B cell (primary cell): Measurements from ENCODE around the gene RAD17. TPM values are rescaled to one million over a fixed set of nuclear protein-coding genes. Genes with fewer than 3 reads are reported as not detected.

Experiments
- ATAC-seq: fragments of 200-7000 bp; cut with Tn5 transposase; one replicate; pipeline ENCODE4 v1.10.0; 2021; ENCODE audit warnings: low read depth, mild to moderate bottlenecking, moderate number of reproducible peaks, moderate library complexity
- CTCF ChIA-PET: fragments of 350-600 bp; sonication (Branson Sonifier 250); formaldehyde crosslinking; loops from one replicate; lab custom pipeline; 2021; ENCODE audit warnings: antibody characterized with exemption, inconsistent platforms; lab: Charles Lee
- POLR2A ChIA-PET: fragments of 350-600 bp; sonication (Branson Sonifier 250); formaldehyde crosslinking; loops from one replicate; lab custom pipeline; 2021; ENCODE audit warnings: antibody characterized with exemption; lab: Charles Lee
- DNase-seq: peaks from one replicate; pipeline ENCODE4 v3.0.0; 2013
- H2AFZ ChIP-seq: 2 replicates; pipeline ENCODE4 v1.6.1; 2012; ENCODE audit warnings: mild to moderate bottlenecking, low read depth, low read length; ENCODE audit not compliant: insufficient read depth, poor library complexity, severe bottlenecking
- H3K27ac ChIP-seq, 2 donors: 1 replicate in 1 of 2; 2 replicates in 1 of 2; pipeline ENCODE4 v1.5.1; 2012 to 2013; ENCODE audit warnings: low read length in 2 of 2, mild to moderate bottlenecking in 2 of 2, moderate library complexity in 1 of 2
- H3K27me3 ChIP-seq, 4 experiments: fragments of 200-600 bp in 1 of 4; sonication (generic) in 1 of 4; replicated peaks in 1 of 4; 1 replicate in 2 of 4; 2 replicates in 2 of 4; pipeline versions ENCODE4 v1.6.1 to v1.7.0; 2013 to 2016; ENCODE audit warnings: low read length in 3 of 4, mild to moderate bottlenecking in 2 of 4, mixed read lengths in 1 of 4, moderate library complexity in 1 of 4; ENCODE audit not compliant: insufficient read depth in 4 of 4, control insufficient read depth in 3 of 4; ENCODE audit errors: control extremely low read depth in 1 of 4
- H3K36me3 ChIP-seq, 2 experiments: replicated peaks in 1 of 2; 1 replicate in 1 of 2; 2 replicates in 1 of 2; pipeline versions ENCODE4 v1.6.1 to v1.7.1; 2013; ENCODE audit warnings: low read length in 1 of 2; ENCODE audit not compliant: insufficient read depth in 2 of 2, control insufficient read depth in 1 of 2; ENCODE audit errors: control extremely low read depth in 1 of 2, extremely low read depth in 1 of 2
- H3K4me1 ChIP-seq, 2 donors: fragments of 200-600 bp in 1 of 2; sonication (generic) in 1 of 2; 1 replicate in 1 of 2; 2 replicates in 1 of 2; pipeline versions ENCODE4 v1.5.1 to v1.6.1; 2013 to 2017; ENCODE audit warnings: low read length in 2 of 2; ENCODE audit not compliant: control insufficient read depth in 2 of 2, insufficient read depth in 2 of 2
- H3K4me2 ChIP-seq: replicated peaks from 2 replicates; pipeline ENCODE3; 2012; ENCODE audit warnings: mild to moderate bottlenecking, low read depth, low read length; ENCODE audit not compliant: poor library complexity, severe bottlenecking
- H3K4me3 ChIP-seq, 5 experiments: fragments of 200-600 bp in 1 of 5; sonication (generic) in 1 of 5; 1 replicate in 3 of 5; 2 replicates in 2 of 5; pipeline versions ENCODE4 v1.5.1 to v1.7.0; 2011 to 2016; ENCODE audit warnings: low read length in 4 of 5, mild to moderate bottlenecking in 4 of 5, low read depth in 2 of 5, control low read depth in 1 of 5, moderate library complexity in 1 of 5; ENCODE audit not compliant: insufficient read depth in 1 of 5; ENCODE audit errors: control extremely low read depth in 1 of 5, extremely low read depth in 1 of 5
- H3K79me2 ChIP-seq: fragments of 200-600 bp; sonication (generic); one replicate; pipeline ENCODE4 v1.6.0; 2016; ENCODE audit warnings: low read length; ENCODE audit not compliant: control insufficient read depth, insufficient read depth
- H3K9ac ChIP-seq: fragments of 200-600 bp; sonication (generic); 2 replicates; pipeline ENCODE4 v1.6.1; 2017; ENCODE audit warnings: mild to moderate bottlenecking, low read length, moderate library complexity
- H3K9me3 ChIP-seq, 3 donors: one replicate each; pipeline versions ENCODE4 v1.6.1 to v1.7.1; 2013; ENCODE audit warnings: low read length in 2 of 3; ENCODE audit not compliant: control insufficient read depth in 2 of 3, insufficient read depth in 1 of 3; ENCODE audit errors: control extremely low read depth in 1 of 3
- H4K20me1 ChIP-seq: 2 replicates; pipeline ENCODE4 v1.6.0; 2012; ENCODE audit warnings: mild to moderate bottlenecking, low read length; ENCODE audit not compliant: insufficient read depth, control insufficient read depth, poor library complexity, severe bottlenecking
- H3K27ac Mint-ChIP-seq: one replicate; pipeline ENCODE4 v1.8.0; 2021; ENCODE audit warnings: mixed read lengths
- H3K27me3 Mint-ChIP-seq: one replicate; pipeline ENCODE4 v1.8.0; 2021; ENCODE audit warnings: mixed read lengths
- H3K4me1 Mint-ChIP-seq: one replicate; pipeline ENCODE4 v1.8.0; 2021; ENCODE audit warnings: mixed read lengths
- H3K4me3 Mint-ChIP-seq: one replicate; pipeline ENCODE4 v1.8.0; 2021; ENCODE audit warnings: mixed read lengths
- H3K9me3 Mint-ChIP-seq: one replicate; pipeline ENCODE4 v1.8.0; 2022; ENCODE audit warnings: mixed read lengths; ENCODE audit not compliant: insufficient read depth
- EZH2 ChIP-seq: IDR thresholded peaks from 2 replicates; pipeline ENCODE4 v1.6.1; 2012; ENCODE audit warnings: borderline replicate concordance, low read depth, mild to moderate bottlenecking, moderate library complexity, low read length; ENCODE audit not compliant: insufficient read depth, poor library complexity, severe bottlenecking
- WGBS: methylation state at CpG from one replicate; pipeline ENCODE4 v1.1.5; 2013; ENCODE audit warnings: missing lambda C conversion rate; ENCODE audit not compliant: insufficient coverage; 5-methylcytosine and 5-hydroxymethylcytosine counted together
- intact Hi-C: fragments of 100-400 bp; cut with micrococcal nuclease; formaldehyde crosslinking; loops from one replicate; pipeline ENCODE4 v1.10.0; 2022
- polyA plus RNA-seq: library from polyadenylated mRNA; depleted of rRNA; stranded (reverse); fragments of >200 nt; gene quantifications from 2 replicates; pipeline ENCODE4 v1.2.3, GENCODE V29; 2012
- total RNA-seq, 2 donors: library from RNA; stranded (reverse); fragments of 120-200 nt in 1 of 2; gene quantifications; 1 replicate in 1 of 2; 2 replicates in 1 of 2; pipeline versions ENCODE4 v1.2.3 to v1.2.4, GENCODE V29; 2013 to 2022
- TF ChIP-seq, protein P1 (sequence below): fragments of 200-600 bp; IDR thresholded peaks from one replicate; pipeline ENCODE4 v1.8.0; 2022; ENCODE audit warnings: antibody characterized with exemption, mild to moderate bottlenecking

Gene RAD17
- total and polyA plus RNA-seq, 2 donors (not counting 1 experiment from before 2014, with no cell fraction given) = 21.0 to 39.6 TPM

- DNase-seq = peak; percentile 78
- POLR2A ChIA-PET = interaction anchor here (0.6 to 0.9 kb wide), 3 partner anchors 12 to 242 kb away, joined by 3 to 7 read pairs (median 4); no protein-coding TSS in a partner anchor
- H3K27ac Mint-ChIP-seq = peak overlapping the region; percentile 56
These were observed 34.8 kb upstream of the RAD17 start for GRCh38 chr5:69334793-69335268.

More at GRCh38 chr5:69334793-69335268, 34.8 kb upstream of the RAD17 start:
- Histone ChIP-seq H3K9ac (no peak overlapping the region), H3K36me3 (no peaks in the 10 kb centered on the region), H4K20me1 (no peaks in the 10 kb centered on the region), H3K9me3 (peaks cover 0 to 6% (median 0%) of the 10 kb centered on the region in 3 donors), H3K4me1 (peaks cover 10 to 17% of the 10 kb centered on the region in 2 donors), H3K79me2 (no peaks in the 10 kb centered on the region), H3K27ac (no peak overlapping the region), H3K4me2 (peak overlapping the region; percentile 52), H3K4me3 (no peak overlapping the region), H2AFZ (peak overlapping the region; percentile 65), H3K27me3 (no peaks in the 10 kb centered on the region)
- ATAC-seq = peak; percentile 67
- peaks cover 15% of the 10 kb centered on the region for H3K4me1 Mint-ChIP-seq
- H3K4me3 Mint-ChIP-seq = peak overlapping the region; percentile 30
- intact Hi-C loops = loop anchor here (1.0 kb wide), 1 partner anchor 293 kb away; no protein-coding TSS in a partner anchor
- CTCF ChIA-PET = interaction anchor here (0.7 to 4.9 kb wide), 15 partner anchors 9 to 1142 kb away, joined by 3 to 36 read pairs (median 3); partner anchors contain the start of genes CDK7 and SLC30A5
- no peaks in the 10 kb centered on the region for H3K27me3 Mint-ChIP-seq
- 21% methylated on average over 16 of the region's 18 CpGs for WGBS
- TF ChIP-seq, protein P1, sequence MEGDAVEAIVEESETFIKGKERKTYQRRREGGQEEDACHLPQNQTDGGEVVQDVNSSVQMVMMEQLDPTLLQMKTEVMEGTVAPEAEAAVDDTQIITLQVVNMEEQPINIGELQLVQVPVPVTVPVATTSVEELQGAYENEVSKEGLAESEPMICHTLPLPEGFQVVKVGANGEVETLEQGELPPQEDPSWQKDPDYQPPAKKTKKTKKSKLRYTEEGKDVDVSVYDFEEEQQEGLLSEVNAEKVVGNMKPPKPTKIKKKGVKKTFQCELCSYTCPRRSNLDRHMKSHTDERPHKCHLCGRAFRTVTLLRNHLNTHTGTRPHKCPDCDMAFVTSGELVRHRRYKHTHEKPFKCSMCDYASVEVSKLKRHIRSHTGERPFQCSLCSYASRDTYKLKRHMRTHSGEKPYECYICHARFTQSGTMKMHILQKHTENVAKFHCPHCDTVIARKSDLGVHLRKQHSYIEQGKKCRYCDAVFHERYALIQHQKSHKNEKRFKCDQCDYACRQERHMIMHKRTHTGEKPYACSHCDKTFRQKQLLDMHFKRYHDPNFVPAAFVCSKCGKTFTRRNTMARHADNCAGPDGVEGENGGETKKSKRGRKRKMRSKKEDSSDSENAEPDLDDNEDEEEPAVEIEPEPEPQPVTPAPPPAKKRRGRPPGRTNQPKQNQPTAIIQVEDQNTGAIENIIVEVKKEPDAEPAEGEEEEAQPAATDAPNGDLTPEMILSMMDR = peak; percentile 62
- TF ChIP-seq EZH2 = no peak
- no peaks in the 10 kb centered on the region for H3K9me3 Mint-ChIP-seq
